HG02798 (cell line): Measurements from ENCODE around the gene CLASRP.

Experiments
- ATAC-seq: cut with Tn5 transposase; IDR thresholded peaks from one replicate; pipeline ENCODE4 v1.9.1; 2021; ENCODE audit warnings: mild to moderate bottlenecking; ENCODE audit not compliant: unreplicated experiment, poor library complexity

Gene CLASRP

GRCh38 chr19:45119582-45119981, 80.7 kb downstream of the CLASRP start:
- no peak for ATAC-seq
